ENCODE measurements around the gene SPAST.
"Not testable (repeated sequence)": the region's sequence is repeated elsewhere in the genome, so short reads cannot be mapped to it uniquely, and the experiment has no call there.

The SPAST gene

GRCh38 chr2:32129086-32129485 is 65.7 kb downstream of the SPAST start:
- no peak for ATAC-seq

GRCh38 chr2:32135409-32135808 is 72.1 kb downstream of the SPAST start:
- peak; percentile 35 to 59 for ATAC-seq

- ATAC-seq, result no peak
Observed at GRCh38 chr2:32136097-32136496, 72.7 kb downstream of the SPAST start.

- ATAC-seq, result not testable (repeated sequence)
Observed at GRCh38 chr2:32151544-32151943, 88.2 kb downstream of the SPAST start.

- no peak for ATAC-seq
Observed at GRCh38 chr2:32159678-32160077, 96.3 kb downstream of the SPAST start.

GRCh38 chr2:32161296-32161695 is 97.9 kb downstream of the SPAST start:
- no peak for ATAC-seq

GRCh38 chr2:32164254-32164653 is 100.9 kb downstream of the SPAST start:
- ATAC-seq, result not testable (repeated sequence)

- ATAC-seq, result peak; percentile 5 to 14
Observed at GRCh38 chr2:32165027-32165347, 101.6 kb downstream of the SPAST start.

GRCh38 chr2:32166115-32166574 is 102.8 kb downstream of the SPAST start:
- ATAC-seq, result no peak

GRCh38 chr2:32168513-32168912 is 105.2 kb downstream of the SPAST start:
- ATAC-seq, result no peak

- no peak for ATAC-seq
Observed at GRCh38 chr2:32172870-32173269, 109.5 kb downstream of the SPAST start.

- ATAC-seq, result no peak
Observed at GRCh38 chr2:32182667-32183066, 119.3 kb downstream of the SPAST start.

GRCh38 chr2:32189011-32189410 is 125.7 kb downstream of the SPAST start:
- ATAC-seq, result no peak

- no peak for ATAC-seq
Observed at GRCh38 chr2:32192418-32192817, 129.1 kb downstream of the SPAST start.

- no peak for ATAC-seq
Observed at GRCh38 chr2:32200814-32201213, 137.5 kb downstream of the SPAST start.

GRCh38 chr2:32203428-32203827 is 140.1 kb downstream of the SPAST start:
- not testable (repeated sequence) for ATAC-seq

Measured in activated CD4-positive, CD25-positive, alpha-beta regulatory T cell treated with anti-CD3 and anti-CD28 coated beads, Interleukin-2, amount 50 U/mL, for 24 hours (primary cell).